ENCODE data around the gene PEX11B. TPM values are rescaled to one million over a fixed set of nuclear protein-coding genes. Genes with fewer than 3 reads are reported as not detected.

PEX11B gene
- 24.6 TPM for total RNA-seq

- DNase-seq, result peak; percentile 94
Measured at GRCh38 chr1:145918144-145918991, at the start of gene PEX11B. Gene PEX11B (minus strand): TSS chr1:145918717. CDS start chr1:145918688, 29 bp downstream.

GRCh38 chr1:145967288-145967687 lies 48.8 kb upstream of the PEX11B start:
- no peak for DNase-seq

- no peak for DNase-seq
Measured at GRCh38 chr1:145965119-145965744, 46.7 kb upstream of the PEX11B start.

- DNase-seq, result peak; percentile 97
Measured at GRCh38 chr1:145964328-145965118, 46.0 kb upstream of the PEX11B start, which contains the start of the genes ANKRD34A and POLR3GL. Gene ANKRD34A (minus strand): TSS chr1:145964575. CDS start chr1:145961759, 2,816 bp downstream. Gene POLR3GL (plus strand): TSS chr1:145964690. CDS start chr1:145974866, 10,176 bp downstream.

- peak; percentile 16 for DNase-seq
Measured at GRCh38 chr1:145963265-145964019, 44.9 kb upstream of the PEX11B start.

GRCh38 chr1:145962157-145963102 lies 43.9 kb upstream of the PEX11B start:
- DNase-seq, result peak; percentile 54

GRCh38 chr1:145961425-145962156 lies 43.1 kb upstream of the PEX11B start:
- peak; percentile 40 for DNase-seq

- DNase-seq, result no peak
Measured at GRCh38 chr1:145961109-145961424, 42.5 kb upstream of the PEX11B start.

- peak; percentile 85 for DNase-seq
Measured at GRCh38 chr1:145960468-145961108, 42.1 kb upstream of the PEX11B start.

- DNase-seq, result no peak
Measured at GRCh38 chr1:145959957-145960467, 41.5 kb upstream of the PEX11B start.

- no peak for DNase-seq
Measured at GRCh38 chr1:145959333-145959732, 40.8 kb upstream of the PEX11B start.

GRCh38 chr1:145958734-145959133 lies 40.2 kb upstream of the PEX11B start:
- no peak for DNase-seq

GRCh38 chr1:145957443-145958319 lies 39.2 kb upstream of the PEX11B start, which contains the start of gene LIX1L:
Gene LIX1L (minus strand): TSS chr1:145958017. CDS start chr1:145957927, 90 bp downstream.
- DNase-seq, result peak; percentile 98

GRCh38 chr1:145956781-145957442 lies 38.4 kb upstream of the PEX11B start:
- DNase-seq, result peak; percentile 79

GRCh38 chr1:145956361-145956760 lies 37.8 kb upstream of the PEX11B start:
- no peak for DNase-seq

- peak; percentile 26 for DNase-seq
Measured at GRCh38 chr1:145955436-145955835, 36.9 kb upstream of the PEX11B start.

- DNase-seq, result no peak
Measured at GRCh38 chr1:145953861-145954260, 35.3 kb upstream of the PEX11B start.
